Measurements from ENCODE around the gene DIAPH3.

DNA sequence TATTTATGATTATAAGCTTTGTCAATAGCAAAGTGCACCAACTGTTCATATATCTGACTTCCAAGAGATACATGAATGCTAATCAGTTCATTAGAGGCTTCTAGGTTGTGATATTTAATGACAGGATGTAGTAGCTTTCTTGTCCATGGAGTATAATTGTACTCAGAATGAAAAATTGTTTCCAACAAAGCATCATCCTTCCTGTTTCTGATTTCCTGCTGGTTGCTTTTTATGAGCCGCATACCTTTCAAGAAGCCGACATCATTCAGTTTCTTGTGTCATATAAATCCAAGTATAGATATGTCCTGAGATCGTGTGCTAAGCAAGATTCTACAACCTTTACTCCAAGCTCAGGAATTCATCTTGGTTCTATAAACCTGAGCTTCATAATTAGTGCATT, 326.6 kb downstream of the DIAPH3 start:
- no peak for TF ChIP-seq CTCF (IDR thresholded peaks at IDR 0.05)
- no peak for TF ChIP-seq POLR2A (IDR thresholded peaks at IDR 0.05)
